ENCODE data around the gene CYB561D1.

- TF ChIP-seq CTCF (IDR thresholded peaks at IDR 0.05): no peak
- no peak for TF ChIP-seq POLR2A (IDR thresholded peaks at IDR 0.05)
- TF ChIP-seq POLR2AphosphoS5 (IDR thresholded peaks at IDR 0.05): no peak
Measured at GRCh38 chr1:109537450-109538178, 43.7 kb downstream of the CYB561D1 start.

Measured in breast epithelium (tissue), 3 donors.